ENCODE results near the gene SERTAD3.
"Not testable (repeated sequence)": the region's sequence is repeated elsewhere in the genome, so short reads cannot be mapped to it uniquely, and the experiment has no call there.

SERTAD3 gene

DNA sequence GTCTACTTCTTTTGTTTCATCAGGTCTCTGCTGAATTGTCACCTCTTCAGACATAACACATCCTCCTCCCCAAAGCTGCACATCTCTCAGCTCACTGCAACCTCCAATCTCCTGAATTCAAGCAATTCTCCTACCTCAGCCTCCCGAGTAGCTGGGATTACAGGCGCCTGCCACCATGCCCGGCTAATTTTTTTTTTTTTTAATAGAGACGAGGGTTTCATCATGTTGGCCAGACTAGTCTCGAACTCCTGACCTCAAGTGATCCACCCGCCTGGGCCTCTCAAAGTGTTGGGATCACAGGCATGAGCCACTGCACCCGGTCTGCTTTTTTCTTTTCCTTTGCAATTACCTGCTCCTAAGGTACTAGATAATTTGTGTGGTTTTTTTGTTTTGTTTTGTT is 11.4 kb downstream of the SERTAD3 start:
- ChIA-PET CTCF (interaction anchor here (0.6 to 0.8 kb wide), 2 partner anchors 32 to 169 kb away, joined by 3 to 4 read pairs; no protein-coding TSS in a partner anchor), POLR2A (interaction anchor here (0.8 to 3.6 kb wide), 7 partner anchors 8 to 85 kb away, joined by 3 to 56 read pairs (median 5); partner anchors contain the start of genes BLVRB, C19orf47, PLD3 and SERTAD3)
- not testable (repeated sequence) for DNase-seq (ENCODE audit: extremely low spot score)
- peak; percentile 67 for TF ChIP-seq ZNF384 (IDR thresholded peaks at IDR 0.05)

DNA sequence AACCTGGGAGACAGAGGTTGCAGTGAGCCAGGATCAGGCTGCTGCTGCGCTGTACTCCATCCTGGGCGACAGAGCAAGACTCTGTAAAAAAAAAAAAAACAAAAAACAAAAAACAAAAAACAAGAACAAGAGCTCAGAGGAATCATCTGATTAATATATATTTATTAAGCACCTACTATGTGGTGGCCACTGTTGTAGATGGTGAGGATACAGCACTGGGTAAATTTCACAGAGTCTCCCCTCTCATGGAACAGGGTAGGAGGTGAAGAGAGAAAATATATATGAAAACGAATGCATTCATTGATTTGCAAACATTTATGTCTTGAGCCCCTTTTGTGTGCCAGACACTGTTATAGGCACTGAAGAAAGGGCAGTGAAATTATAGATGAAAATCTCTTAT is 12.4 kb downstream of the SERTAD3 start:
- CTCF ChIA-PET: no interaction called here
- POLR2A ChIA-PET: no interaction called here
- TF ChIP-seq FOXM1 (IDR thresholded peaks at IDR 0.05; ENCODE audit: borderline replicate concordance) (no peak), BHLHE40 (IDR thresholded peaks at IDR 0.05; ENCODE audit: borderline replicate concordance) (no peak), CTBP1 (IDR thresholded peaks at IDR 0.05; ENCODE audit: borderline replicate concordance) (no peak), FOXA1 (IDR thresholded peaks at IDR 0.05) (no peak), LEF1 (IDR thresholded peaks at IDR 0.05; ENCODE audit: borderline replicate concordance) (no peak), ZNF384 (IDR thresholded peaks at IDR 0.05) (no peak)
- no peak for DNase-seq (ENCODE audit: extremely low spot score)

- CTCF ChIA-PET; DNase-seq (ENCODE audit: extremely low spot score); POLR2A ChIA-PET: not testable (repeated sequence)
These were observed 13.9 kb downstream of the SERTAD3 start for GRCh38 chr19:40430242-40430641.

DNA sequence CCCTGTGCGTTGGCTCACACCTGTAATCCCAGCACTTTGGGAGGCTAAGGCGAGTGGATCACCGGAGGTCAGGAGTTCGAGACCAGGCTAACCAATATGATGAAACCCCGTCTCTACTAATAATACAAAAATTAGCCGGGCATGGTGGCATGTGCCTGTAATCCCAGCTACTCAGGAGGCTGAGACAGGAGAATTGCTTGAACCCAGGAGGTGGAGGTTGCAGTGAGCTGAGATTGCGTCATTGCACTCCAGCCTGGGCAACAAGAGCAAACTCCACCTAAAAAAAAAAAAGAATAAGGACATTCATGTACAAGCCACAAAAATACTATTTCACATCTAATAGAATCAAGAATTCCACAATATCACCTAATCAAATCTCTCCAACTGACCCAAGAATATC is 15.9 kb downstream of the SERTAD3 start:
- ChIA-PET CTCF (interaction anchor here (0.6 kb wide), 1 partner anchor 96 kb away, joined by 3 read pairs; no protein-coding TSS in a partner anchor), POLR2A (interaction anchor here (2.6 kb wide), 1 partner anchor 14 kb away, joined by 51 read pairs; the partner anchor contains the start of gene SERTAD3)
- DNase-seq (ENCODE audit: extremely low spot score): not testable (repeated sequence)

- DNase-seq (ENCODE audit: extremely low spot score): peak; percentile 97
- ChIA-PET POLR2A (interaction anchor here (0.6 to 2.6 kb wide), 17 partner anchors 7 to 319 kb away, joined by 3 to 51 read pairs (median 5); partner anchors contain the start of genes AKT2, BLVRB, C19orf47 and PLD3), CTCF (interaction anchor here (0.6 to 1.2 kb wide), 4 partner anchors 10 to 209 kb away, joined by 3 to 5 read pairs (median 4); no protein-coding TSS in a partner anchor)
- TF ChIP-seq SP1 (IDR thresholded peaks at IDR 0.05) (no peak), ELF4 (IDR thresholded peaks at IDR 0.05) (peak; percentile 62)
- TF ChIP-seq, protein P1, sequence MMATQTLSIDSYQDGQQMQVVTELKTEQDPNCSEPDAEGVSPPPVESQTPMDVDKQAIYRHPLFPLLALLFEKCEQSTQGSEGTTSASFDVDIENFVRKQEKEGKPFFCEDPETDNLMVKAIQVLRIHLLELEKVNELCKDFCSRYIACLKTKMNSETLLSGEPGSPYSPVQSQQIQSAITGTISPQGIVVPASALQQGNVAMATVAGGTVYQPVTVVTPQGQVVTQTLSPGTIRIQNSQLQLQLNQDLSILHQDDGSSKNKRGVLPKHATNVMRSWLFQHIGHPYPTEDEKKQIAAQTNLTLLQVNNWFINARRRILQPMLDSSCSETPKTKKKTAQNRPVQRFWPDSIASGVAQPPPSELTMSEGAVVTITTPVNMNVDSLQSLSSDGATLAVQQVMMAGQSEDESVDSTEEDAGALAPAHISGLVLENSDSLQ (IDR thresholded peaks at IDR 0.05): peak; percentile 64; the same call in 1 of the 2 replicates
These were observed 18.5 kb downstream of the SERTAD3 start, which contains the start of gene SERTAD1 for GRCh38 chr19:40425450-40426287. SERTAD1 (minus strand) TSS chr19:40425992; CDS start chr19:40423546, 2,446 bp downstream.

- TF ChIP-seq NFRKB (IDR thresholded peaks at IDR 0.05): no peak
- no peak for TF ChIP-seq FOXK2 (IDR thresholded peaks at IDR 0.05)
- no peak for TF ChIP-seq ZNF384 (IDR thresholded peaks at IDR 0.05)
- no peak for TF ChIP-seq ELF4 (IDR thresholded peaks at IDR 0.05)
- TF ChIP-seq LEF1 (IDR thresholded peaks at IDR 0.05; ENCODE audit: borderline replicate concordance): no peak
- TF ChIP-seq FOXA1 (IDR thresholded peaks at IDR 0.05): no peak
- TF ChIP-seq FOXM1 (IDR thresholded peaks at IDR 0.05; ENCODE audit: borderline replicate concordance): no peak
- TF ChIP-seq, protein P1 (IDR thresholded peaks at IDR 0.05): no peak
- no peak for TF ChIP-seq SUZ12 (IDR thresholded peaks at IDR 0.05)
- no peak for TF ChIP-seq HDGF (IDR thresholded peaks at IDR 0.05; ENCODE audit: borderline replicate concordance)
- TF ChIP-seq BHLHE40 (IDR thresholded peaks at IDR 0.05; ENCODE audit: borderline replicate concordance): no peak
- no peak for TF ChIP-seq L3MBTL2 (conservative IDR thresholded peaks at IDR 0.05)
- no peak for TF ChIP-seq CTBP1 (IDR thresholded peaks at IDR 0.05; ENCODE audit: borderline replicate concordance)
- ChIA-PET CTCF (interaction anchor here (0.7 kb wide), 1 partner anchor 9 kb away, joined by 3 read pairs; no protein-coding TSS in a partner anchor), POLR2A (interaction anchor here (0.9 to 1.3 kb wide), 4 partner anchors 8 to 77 kb away, joined by 3 to 11 read pairs (median 6); partner anchors contain the start of genes BLVRB, C19orf47, PLD3 and SERTAD3)
- DNase-seq (ENCODE audit: extremely low spot score): peak; percentile 59
These were observed 19.3 kb downstream of the SERTAD3 start for GRCh38 chr19:40424637-40425449.

DNA sequence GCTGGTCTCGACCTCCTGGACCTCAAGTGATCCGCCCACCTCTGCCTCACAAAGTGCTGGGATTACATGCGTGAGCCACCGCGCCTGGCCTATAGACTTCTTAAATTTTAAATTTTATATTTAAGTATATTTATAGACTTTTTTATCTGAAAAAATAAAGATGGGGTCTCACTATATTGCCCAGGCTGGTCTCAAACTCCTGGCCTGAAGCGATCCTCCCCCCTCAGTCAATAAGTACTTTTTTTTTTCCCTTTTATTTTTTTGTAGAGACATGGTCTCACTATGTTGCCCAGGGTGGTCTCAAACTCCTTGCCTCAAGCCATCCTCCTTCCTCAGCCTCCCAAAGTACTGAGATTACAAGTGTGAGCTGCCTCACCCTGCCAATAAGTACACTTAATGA is 20.2 kb downstream of the SERTAD3 start:
- DNase-seq (ENCODE audit: extremely low spot score): no peak
- POLR2A ChIA-PET: interaction anchor here (1.3 to 2.3 kb wide), 2 partner anchors 9 to 20 kb away, joined by 11 to 14 read pairs; partner anchors contain the start of gene SERTAD3
- CTCF ChIA-PET: no interaction called here
- no peak for TF ChIP-seq ARNT (IDR thresholded peaks at IDR 0.05)
- no peak for TF ChIP-seq LEF1 (IDR thresholded peaks at IDR 0.05; ENCODE audit: borderline replicate concordance)
- no peak for TF ChIP-seq BHLHE40 (IDR thresholded peaks at IDR 0.05; ENCODE audit: borderline replicate concordance)
- no peak for TF ChIP-seq SUZ12 (IDR thresholded peaks at IDR 0.05)
- TF ChIP-seq FOXM1 (IDR thresholded peaks at IDR 0.05; ENCODE audit: borderline replicate concordance): no peak
- no peak for TF ChIP-seq FOXK2 (IDR thresholded peaks at IDR 0.05)
- no peak for TF ChIP-seq HDGF (IDR thresholded peaks at IDR 0.05; ENCODE audit: borderline replicate concordance)
- TF ChIP-seq SP1 (IDR thresholded peaks at IDR 0.05): no peak
- no peak for TF ChIP-seq NFRKB (IDR thresholded peaks at IDR 0.05)
- no peak for TF ChIP-seq FOXA1 (IDR thresholded peaks at IDR 0.05)
- TF ChIP-seq TARDBP (IDR thresholded peaks at IDR 0.05): no peak
